ENCODE measurements around the gene MRTFA. TPM values are rescaled to one million over a fixed set of nuclear protein-coding genes. Genes with fewer than 3 reads are reported as not detected.

The MRTFA gene
- total RNA-seq, 1 experiment from 2014 or later = 28.0 TPM

DNA sequence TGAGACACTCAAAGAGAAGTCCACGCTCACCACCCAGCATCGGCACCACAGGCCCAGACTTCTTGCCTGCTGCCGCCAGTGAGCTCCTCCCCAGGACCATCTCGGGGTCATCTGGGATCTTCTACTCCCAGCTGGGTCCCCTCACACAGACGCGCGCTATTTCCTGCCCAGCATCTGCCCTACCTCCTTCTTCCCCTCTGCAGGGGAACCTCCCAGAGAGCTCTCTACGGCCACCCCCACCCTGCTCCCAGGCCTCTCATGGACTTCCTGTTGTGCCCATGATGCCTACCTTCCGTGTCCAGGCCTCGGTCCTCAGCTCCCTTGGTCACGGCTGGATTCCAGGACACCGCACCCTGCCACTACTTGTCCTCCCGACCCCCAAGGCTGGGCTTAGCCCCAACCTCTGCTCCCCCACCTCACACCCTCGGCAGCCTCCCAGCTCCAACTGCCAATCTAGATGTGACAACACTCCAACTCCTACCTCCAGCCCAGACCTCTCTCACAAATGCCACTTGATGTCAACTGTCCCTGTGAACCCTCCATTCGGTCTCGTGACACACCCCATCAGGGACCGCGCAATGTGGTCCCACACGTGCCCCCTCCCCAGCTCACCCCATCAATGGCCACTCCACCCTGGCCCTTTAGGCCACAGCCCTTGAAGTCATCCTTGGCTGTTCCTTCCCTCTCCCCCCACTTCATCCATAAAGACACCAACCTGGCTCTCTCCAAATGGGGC is 220.8 kb downstream of the MRTFA start:
- Histone ChIP-seq H3K79me2 (ENCODE audit: insufficient read depth, low read length) (no peaks in the 10 kb centered on the region), H3K4me3 (replicated peaks in 1 of 2; ENCODE audit: low read depth in 1 of 2, low read length in 2 of 2) (no peak overlapping the region), H3K9ac (ENCODE audit: low read length) (no peak overlapping the region), H4K20me1 (ENCODE audit: insufficient read depth) (no peaks in the 10 kb centered on the region), H3K9me3 (ENCODE audit: control insufficient read depth in 1 of 2, insufficient read depth in 1 of 2, low read depth in 1 of 2, low read length in 2 of 2) (no peaks in the 10 kb centered on the region), H3K9me2 (ENCODE audit: insufficient read depth) (no peaks in the 10 kb centered on the region), H3K27me3 (ENCODE audit: insufficient read depth, low read length) (no peaks in the 10 kb centered on the region), H3K27ac (ENCODE audit: low read depth, low read length) (no peak overlapping the region), H3K36me3 (ENCODE audit: control insufficient read depth in 1 of 2, insufficient read depth in 2 of 2, low read length in 2 of 2) (peaks cover 0 to 4% of the 10 kb centered on the region in 2 experiments; a peak in 3 of 4 replicates), H2AFZ (ENCODE audit: low read depth, low read length, poor library complexity, severe bottlenecking) (no peak overlapping the region), H3K4me1 (ENCODE audit: control insufficient read depth in 1 of 2, insufficient read depth in 2 of 2, low read length in 2 of 2) (no peaks in the 10 kb centered on the region; a peak in 1 of 4 replicates), H3K4me2 (ENCODE audit: low read length) (no peak overlapping the region)
- BruUV-seq (replicated peaks) = no TSS peak
- ChIA-PET CTCF (no interaction called here), POLR2A (no interaction called here), RAD21 (ENCODE audit: low non-redundant PET in 1 of 2, low total read pairs in 2 of 2, uncharacterized antibody in 2 of 2, unreplicated experiment in 2 of 2) (no interaction called here)
- intact Hi-C loops (cut with micrococcal nuclease) = no loop called here
- DNase-seq (ENCODE audit: low read depth, low spot score) (no peak), ATAC-seq (no peak)
- TF ChIP-seq TCF7L2 (IDR thresholded peaks at IDR 0.05; ENCODE audit: borderline replicate concordance, extremely low read depth, insufficient read depth, insufficient read length) = no peak
- TF ChIP-seq SRF (IDR thresholded peaks at IDR 0.05; ENCODE audit: low read depth) = no peak
- TF ChIP-seq, protein P1, sequence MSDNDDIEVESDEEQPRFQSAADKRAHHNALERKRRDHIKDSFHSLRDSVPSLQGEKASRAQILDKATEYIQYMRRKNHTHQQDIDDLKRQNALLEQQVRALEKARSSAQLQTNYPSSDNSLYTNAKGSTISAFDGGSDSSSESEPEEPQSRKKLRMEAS (IDR thresholded peaks at IDR 0.05) = no peak
- TF ChIP-seq EZH2 (IDR thresholded peaks at IDR 0.05) = no peak
- no peak for TF ChIP-seq SIN3A (IDR thresholded peaks at IDR 0.05; ENCODE audit: low read depth)
- no peak for TF ChIP-seq ZNF274 (IDR thresholded peaks at IDR 0.05; ENCODE audit: low read depth, low read length)
- TF ChIP-seq, protein P2, sequence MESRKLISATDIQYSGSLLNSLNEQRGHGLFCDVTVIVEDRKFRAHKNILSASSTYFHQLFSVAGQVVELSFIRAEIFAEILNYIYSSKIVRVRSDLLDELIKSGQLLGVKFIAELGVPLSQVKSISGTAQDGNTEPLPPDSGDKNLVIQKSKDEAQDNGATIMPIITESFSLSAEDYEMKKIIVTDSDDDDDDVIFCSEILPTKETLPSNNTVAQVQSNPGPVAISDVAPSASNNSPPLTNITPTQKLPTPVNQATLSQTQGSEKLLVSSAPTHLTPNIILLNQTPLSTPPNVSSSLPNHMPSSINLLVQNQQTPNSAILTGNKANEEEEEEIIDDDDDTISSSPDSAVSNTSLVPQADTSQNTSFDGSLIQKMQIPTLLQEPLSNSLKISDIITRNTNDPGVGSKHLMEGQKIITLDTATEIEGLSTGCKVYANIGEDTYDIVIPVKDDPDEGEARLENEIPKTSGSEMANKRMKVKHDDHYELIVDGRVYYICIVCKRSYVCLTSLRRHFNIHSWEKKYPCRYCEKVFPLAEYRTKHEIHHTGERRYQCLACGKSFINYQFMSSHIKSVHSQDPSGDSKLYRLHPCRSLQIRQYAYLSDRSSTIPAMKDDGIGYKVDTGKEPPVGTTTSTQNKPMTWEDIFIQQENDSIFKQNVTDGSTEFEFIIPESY (IDR thresholded peaks at IDR 0.05; ENCODE audit: extremely low read depth, insufficient replicate concordance, low read length) = no peak
- no peak for TF ChIP-seq POLR2A (IDR thresholded peaks at IDR 0.05; ENCODE audit: borderline replicate concordance, extremely low read depth, insufficient read depth, insufficient read length)
- TF ChIP-seq ELF1 (IDR thresholded peaks at IDR 0.05; ENCODE audit: borderline replicate concordance, low read depth) = no peak
- TF ChIP-seq, protein P3, sequence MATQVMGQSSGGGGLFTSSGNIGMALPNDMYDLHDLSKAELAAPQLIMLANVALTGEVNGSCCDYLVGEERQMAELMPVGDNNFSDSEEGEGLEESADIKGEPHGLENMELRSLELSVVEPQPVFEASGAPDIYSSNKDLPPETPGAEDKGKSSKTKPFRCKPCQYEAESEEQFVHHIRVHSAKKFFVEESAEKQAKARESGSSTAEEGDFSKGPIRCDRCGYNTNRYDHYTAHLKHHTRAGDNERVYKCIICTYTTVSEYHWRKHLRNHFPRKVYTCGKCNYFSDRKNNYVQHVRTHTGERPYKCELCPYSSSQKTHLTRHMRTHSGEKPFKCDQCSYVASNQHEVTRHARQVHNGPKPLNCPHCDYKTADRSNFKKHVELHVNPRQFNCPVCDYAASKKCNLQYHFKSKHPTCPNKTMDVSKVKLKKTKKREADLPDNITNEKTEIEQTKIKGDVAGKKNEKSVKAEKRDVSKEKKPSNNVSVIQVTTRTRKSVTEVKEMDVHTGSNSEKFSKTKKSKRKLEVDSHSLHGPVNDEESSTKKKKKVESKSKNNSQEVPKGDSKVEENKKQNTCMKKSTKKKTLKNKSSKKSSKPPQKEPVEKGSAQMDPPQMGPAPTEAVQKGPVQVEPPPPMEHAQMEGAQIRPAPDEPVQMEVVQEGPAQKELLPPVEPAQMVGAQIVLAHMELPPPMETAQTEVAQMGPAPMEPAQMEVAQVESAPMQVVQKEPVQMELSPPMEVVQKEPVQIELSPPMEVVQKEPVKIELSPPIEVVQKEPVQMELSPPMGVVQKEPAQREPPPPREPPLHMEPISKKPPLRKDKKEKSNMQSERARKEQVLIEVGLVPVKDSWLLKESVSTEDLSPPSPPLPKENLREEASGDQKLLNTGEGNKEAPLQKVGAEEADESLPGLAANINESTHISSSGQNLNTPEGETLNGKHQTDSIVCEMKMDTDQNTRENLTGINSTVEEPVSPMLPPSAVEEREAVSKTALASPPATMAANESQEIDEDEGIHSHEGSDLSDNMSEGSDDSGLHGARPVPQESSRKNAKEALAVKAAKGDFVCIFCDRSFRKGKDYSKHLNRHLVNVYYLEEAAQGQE (IDR thresholded peaks at IDR 0.05; ENCODE audit: low read depth) = no peak
- no peak for TF ChIP-seq POLR2AphosphoS5 (IDR thresholded peaks at IDR 0.05; ENCODE audit: low read depth, low read length)
- TF ChIP-seq CEBPB (IDR thresholded peaks at IDR 0.05; ENCODE audit: low read depth) = no peak
- no peak for TF ChIP-seq EZH2phosphoT487 (IDR thresholded peaks at IDR 0.05; ENCODE audit: borderline replicate concordance)
- TF ChIP-seq YY1 (IDR thresholded peaks at IDR 0.05; ENCODE audit: extremely low read depth, insufficient replicate concordance, low read depth, low read length) = no peak
- no peak for TF ChIP-seq JUND (IDR thresholded peaks at IDR 0.05)
- no peak for TF ChIP-seq CTCF (IDR thresholded peaks at IDR 0.05 in 2 of 3, conservative IDR thresholded peaks at IDR 0.05 in 1 of 3; ENCODE audit: borderline replicate concordance in 1 of 3, insufficient read depth in 1 of 3, low read depth in 2 of 3, low read length in 2 of 3)
